ENCODE data around the gene BZW1.
A peak's percentile ranks its signal among the peaks of the same experiment; 100 is the strongest.

The BZW1 gene

DNA sequence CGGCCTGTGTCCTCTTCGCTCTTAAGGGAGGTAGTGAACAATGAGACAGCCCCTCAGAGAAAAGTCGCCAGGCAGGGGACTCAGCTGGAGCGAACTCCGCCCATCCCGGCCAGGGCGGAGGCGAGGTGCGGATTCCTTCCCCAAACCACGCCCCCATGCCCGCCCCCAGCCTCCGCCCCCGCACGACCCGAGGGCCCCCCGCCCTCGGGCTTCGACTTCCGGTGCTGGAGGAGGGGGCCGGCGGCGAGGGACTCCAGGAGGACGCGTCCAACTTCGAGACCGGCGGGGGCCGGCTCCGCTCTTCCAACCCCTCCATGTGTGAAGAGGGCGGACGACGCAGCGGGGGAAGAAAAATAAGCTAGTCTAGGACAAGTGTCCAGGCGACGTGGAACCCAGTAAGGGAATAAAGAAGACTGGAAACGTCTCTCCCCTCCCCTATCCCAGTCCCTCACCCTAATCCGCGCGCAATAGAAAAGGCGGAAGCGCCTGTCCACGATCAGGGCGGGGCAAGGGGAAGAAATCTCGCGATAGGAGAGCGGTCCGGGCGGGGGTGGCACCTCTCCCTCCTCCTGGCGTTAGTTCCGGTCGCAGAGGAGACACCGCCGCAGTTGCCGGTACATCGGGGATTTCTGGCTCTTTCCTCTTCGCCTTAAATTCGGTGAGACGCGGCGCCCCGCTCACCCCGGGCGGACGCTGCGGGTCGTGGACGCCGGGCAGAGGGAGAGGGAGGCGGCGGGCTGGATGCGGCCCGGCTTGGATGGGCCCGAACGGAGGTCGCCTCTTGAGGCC is at the start of gene BZW1:
BZW1 (plus strand) TSS at position 578 of the 789 bp plus-strand sequence. CDS start 1,308 bp downstream, outside the sequence.
- peak; percentile 94 to 96 for DNase-seq (ENCODE audit: low read depth in 2 of 2)

DNA sequence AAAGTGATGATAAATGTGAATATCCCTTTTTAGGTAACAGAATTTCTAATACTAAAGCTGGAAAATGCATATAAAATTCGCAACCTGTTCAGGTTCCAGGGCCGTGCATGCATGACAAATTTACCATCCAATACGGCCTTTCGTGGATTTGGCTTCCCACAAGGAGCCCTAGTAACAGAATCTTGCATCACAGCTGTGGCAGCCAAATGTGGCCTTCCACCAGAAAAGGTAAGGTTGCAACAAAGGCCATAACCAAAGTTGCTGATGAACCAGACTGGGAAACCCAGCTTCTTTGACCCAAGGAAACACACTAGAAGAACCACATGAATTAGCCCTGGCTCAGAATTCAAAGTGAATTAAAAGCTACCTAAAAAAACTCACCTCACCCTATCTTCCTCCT is 49.6 kb upstream of the BZW1 start:
- no peak for DNase-seq (ENCODE audit: low read depth in 2 of 2)

DNA sequence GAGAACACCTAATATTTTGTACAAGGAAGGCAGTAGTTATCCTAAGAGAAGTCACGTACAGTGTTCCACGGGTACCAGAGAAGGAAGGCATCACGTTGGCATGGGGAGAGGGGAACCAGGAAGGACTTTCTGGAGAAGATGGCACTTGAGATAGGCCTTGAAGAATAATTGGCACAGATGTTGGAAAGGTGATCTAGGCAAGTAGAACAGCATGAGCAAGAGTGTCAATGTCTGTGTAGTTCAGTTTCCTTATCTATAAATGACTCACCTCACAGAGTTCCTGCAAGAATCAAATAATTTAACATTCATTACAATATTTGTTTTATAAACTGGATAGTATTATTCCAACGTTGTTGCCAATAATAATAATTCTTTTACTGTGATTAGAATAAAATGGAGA is 48.3 kb upstream of the BZW1 start:
- DNase-seq (ENCODE audit: low read depth in 2 of 2), result no peak

DNA sequence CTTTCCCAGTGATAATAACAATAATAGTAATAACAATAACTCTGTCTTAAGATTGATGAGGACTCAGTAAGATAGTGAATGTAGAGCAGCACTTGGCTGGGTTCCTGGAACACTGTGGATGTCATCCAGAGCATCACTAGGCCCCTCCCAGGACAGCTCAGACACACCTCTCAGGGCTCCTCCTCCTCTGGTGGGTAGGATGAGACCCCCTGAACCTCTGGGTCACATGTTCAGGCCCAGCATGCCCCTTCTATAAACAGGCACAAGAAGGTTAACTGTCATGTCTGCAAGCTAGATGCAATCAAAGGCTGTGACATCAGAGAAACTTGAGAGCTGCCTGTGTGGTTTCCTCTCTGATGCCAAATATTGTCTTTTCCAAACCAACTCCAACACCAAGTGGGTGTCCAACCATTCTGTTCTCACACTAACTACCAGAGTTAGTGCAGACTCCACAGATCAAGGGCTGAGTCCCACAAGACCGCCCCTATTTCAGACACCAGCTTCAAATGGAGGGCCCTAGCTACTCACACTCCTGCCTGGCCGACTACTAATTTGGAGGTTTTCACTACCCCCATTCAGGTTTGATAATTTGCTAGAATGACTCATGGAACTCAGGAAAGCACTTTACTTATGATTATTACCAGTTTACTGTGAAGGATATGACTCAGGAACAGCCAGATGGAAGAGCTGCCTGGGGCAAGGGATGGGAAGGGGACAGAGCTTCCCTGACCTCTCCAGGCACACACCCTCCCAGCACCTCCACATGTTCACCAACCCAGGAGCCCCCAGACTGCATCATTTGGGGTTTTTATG is 46.4 kb upstream of the BZW1 start:
- peak; percentile 73 to 75 for DNase-seq (ENCODE audit: low read depth in 2 of 2)

DNA sequence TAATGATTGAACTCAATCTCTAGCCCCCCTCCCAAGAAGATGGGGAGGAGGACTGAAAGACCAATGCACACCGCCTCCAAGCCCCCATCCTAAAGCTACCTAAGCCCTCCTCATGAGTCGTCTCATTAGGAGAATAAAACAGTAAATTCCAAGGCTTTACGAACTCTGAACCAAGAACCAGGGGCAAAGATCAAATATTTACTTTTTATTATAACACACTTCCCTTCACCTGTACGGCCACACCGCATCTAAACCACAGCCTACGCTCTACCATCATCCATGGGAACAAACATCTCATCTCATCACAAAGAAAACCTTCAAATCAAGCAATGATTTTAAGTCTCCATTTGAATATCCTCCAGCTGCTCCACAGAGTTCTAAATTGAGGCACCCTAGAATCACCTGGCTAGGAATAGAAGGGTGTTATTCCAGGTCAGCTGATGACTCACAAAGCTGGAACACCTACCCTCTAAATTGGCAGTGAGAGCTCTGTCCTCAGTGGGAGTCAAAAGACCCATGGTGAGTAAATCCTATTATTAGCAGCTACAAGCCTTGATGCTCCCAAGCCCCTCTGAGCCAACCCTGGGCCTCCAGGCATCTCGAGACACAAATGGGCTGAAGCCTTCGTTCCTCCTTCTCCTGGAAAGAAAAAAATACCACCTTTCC is 45.6 kb upstream of the BZW1 start:
- no peak for DNase-seq (ENCODE audit: low read depth in 2 of 2)

DNA sequence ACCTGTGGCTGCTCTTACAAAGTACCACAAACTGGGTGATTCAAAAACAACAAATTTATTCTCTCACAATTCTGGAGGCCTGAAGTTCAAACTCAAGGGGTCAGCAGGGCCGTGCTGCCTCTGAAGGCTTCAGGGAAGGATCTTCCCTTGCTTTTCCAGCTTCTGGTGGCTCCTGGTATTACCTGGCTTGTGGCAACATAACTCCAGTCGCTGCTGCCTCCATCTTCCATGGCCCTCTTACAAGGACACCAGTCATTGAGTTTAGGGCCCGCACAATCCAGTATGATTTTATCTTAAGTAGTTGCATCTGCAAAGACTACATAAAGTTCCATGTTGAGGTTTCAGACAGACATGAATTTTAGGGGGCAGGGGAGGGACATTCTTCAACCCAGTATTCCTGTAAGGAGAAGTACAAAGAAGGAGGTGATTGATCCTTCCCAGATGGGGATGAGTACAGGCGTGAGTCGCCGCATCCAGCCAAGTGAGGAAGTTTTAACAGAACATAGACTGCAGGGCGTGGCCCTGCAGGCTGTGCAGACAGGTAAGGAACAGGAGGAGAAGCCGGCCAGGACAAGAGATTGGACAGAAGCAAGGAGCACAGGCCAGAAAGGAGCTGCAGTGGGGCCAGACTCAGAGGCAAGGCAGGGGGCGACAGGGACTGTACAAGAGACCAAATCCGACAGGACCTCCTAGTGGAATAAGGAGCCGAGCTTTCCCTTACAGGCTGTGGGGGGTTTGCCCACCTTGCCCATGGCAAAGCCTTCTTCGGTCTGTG is 44.4 kb upstream of the BZW1 start:
- DNase-seq (ENCODE audit: low read depth in 2 of 2), result no peak

DNA sequence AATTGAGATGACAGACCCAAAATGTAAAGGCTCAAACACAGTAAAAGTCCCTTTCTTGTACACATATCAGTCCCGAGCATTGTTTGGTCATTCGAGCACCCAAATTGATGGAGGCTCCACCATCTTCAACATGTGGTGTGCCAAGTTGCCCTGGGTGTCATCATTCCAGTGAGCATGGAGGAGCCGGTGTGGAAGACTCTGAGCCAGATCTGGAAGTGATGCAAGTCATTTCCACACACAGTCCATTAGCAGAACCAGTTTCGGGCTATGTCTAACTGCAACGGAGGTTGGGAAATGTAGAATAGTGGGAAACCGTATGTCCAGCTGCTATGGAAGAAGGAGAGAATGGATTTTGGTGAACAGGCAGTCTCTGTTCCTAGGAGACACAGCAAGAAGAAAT is 40.9 kb upstream of the BZW1 start:
- no peak for DNase-seq (ENCODE audit: low read depth in 2 of 2)

DNA sequence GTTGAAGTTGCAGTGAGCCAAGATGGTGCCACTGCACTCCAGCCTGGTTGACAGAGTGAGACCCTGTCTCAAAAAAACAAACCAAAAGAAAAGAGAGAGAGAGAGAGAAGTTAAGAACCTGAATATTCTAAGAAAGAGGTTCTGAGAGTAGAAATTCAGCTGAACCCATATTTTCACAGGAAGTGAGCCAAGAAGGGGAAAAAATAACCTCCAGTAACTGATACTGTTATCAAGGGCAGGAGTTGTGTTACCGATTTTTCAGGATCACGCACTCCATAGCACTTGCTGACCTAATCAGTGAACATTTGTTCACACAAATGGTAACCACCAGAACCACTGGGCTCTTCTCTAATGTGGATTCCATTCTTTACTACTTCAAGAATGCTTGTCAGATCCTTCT is 39.1 kb upstream of the BZW1 start:
- DNase-seq (ENCODE audit: low read depth in 2 of 2), result no peak

DNA sequence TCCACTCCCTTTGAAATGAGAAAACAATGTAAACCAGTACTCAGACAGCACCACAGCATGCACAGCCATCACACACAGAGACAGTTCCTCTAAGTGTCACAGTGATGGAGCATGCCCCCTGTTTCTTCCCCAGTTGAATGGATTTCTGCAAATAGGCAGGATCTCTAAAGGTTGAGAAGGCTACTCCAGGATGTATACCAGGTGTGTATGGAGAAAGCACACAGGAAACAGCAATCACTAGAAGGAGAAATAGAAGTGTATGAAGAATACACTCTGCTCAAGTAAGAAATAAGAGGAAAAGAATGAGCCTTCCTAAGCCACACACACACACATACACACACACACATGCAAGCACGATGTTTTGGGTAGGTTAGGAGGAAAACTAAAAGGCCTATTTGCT is 38.6 kb upstream of the BZW1 start:
- DNase-seq (ENCODE audit: low read depth in 2 of 2), result no peak

DNA sequence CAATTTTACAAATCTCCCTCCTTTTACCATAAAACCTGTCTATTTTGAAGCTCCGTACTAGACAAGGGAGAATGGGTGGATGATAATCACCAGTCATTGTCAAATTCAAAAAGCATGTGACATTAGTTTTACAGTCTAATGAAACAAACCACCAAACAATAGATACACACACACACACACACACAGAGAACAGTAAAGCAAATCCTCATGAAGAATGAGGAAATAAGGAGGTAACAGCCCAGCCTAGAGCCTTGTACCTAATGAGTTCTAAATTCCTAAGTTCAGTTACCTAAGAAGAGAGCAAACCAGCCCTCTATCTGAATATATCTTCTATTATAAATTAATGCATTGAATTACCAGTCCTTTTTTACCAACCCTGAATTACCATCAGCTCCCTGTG is 36.8 kb upstream of the BZW1 start:
- DNase-seq (ENCODE audit: low read depth in 2 of 2), result no peak

DNA sequence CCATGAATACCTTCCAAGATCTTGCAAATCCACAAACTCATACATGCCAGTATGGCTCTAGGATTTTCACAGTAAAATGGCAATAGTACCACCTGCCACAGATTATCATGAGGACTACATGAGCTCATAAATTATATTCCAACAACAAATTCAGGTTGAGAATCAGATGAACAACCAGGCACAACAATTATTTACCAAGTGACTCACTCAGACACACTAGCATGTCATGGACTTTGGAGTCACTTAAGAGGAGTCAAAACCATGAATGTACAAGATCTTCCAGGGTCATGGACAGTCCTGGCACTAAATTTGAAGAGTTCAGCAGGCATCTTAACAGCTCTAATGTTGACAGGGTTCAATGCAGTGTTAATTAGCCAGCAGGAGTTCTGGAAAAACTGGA is 34.4 kb upstream of the BZW1 start:
- no peak for DNase-seq (ENCODE audit: low read depth in 2 of 2)

DNA sequence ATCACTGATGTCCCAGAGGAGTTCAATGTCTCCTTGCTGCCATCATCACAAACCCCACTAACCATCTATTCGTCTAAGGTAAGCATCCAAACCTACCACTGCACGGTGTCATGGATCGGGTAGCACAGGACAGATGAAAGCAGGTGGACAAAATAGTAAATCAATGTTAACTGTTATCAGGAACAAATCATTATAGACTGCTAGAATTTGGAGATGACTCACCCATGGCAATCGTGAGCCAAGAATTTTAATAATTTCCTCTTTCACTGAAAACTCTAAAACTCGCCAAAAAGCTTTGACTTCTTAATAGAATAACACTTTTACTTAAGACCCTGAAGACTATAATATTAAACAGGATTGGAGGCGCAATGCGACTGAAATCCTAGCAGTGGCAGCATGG is 33.7 kb upstream of the BZW1 start:
- DNase-seq (ENCODE audit: low read depth in 2 of 2), result no peak

DNA sequence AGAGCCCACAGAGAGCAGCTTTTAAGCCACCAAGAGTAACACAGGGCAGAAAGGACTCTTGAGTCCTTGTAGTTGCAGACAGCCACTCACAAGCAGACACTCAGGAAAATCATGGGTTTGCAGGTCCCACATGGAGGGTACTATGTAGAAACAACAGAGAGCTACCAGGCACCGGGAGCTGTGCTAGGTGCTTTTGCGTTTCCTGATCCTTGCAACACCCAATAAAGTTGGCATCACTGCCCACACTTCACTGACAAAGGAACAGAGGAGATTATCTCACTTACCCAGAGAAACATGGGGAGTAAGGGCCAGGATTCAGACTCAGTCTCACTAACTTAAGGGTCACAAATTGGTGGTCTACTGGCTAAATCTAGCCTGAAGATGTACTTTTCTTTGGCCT is 32.5 kb upstream of the BZW1 start:
- no peak for DNase-seq (ENCODE audit: low read depth in 2 of 2)

DNA sequence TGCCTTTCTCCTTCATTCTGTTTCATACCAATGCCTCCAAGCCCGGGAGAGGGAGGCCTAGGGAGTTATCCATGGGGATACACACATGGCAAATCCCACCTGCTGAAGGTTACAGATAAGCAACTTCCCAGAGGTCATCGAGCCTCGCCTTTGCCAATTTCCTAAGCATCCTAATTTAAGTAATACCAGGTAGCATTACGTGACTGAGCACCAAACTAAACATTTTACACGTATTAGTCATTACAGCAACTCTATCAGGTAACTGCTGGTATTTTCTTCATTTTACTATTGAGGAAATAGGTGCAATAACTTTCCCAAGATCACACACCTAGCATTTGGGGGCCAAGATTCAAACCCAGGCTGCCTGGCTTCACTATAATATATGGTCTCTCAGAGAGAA is 30.1 kb upstream of the BZW1 start:
- DNase-seq (ENCODE audit: low read depth in 2 of 2), result no peak

DNA sequence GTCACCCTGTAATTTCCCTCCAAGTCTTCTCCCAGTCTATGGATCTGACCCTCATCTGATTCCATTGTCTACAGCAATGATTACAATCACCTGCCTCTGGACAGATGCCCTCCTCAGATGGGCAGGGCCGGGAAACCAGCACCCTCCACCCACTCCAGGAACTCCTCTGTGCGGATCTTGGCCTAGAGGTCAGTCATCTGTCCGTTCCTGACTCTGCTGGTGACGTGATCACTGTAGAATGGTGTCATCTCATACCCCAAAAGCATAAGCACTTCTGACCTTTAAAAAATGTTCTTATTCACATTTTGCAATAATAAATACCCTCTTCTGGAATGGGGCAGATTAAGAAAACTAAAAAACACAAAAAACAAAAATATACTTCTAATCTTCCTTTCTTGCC is 29.5 kb upstream of the BZW1 start:
- no peak for DNase-seq (ENCODE audit: low read depth in 2 of 2)

DNA sequence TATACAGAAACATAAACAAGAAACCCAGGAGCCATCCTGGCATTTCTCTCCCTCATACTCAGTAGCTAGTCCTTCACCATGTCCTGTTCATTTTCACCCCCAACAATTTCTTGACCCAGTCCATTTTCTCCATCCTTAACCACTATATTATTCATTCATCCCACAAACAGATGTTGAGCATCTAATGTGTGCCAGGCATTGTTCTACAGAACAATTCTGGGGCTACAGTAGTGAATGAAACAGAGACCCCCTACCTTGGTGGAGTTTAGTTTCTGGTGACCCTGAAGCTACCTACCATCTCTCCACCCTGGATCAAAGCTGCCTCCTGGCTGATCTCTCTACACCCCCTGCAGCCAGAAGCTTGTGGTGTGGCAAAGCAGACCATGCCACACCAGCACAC is 27.5 kb upstream of the BZW1 start:
- no peak for DNase-seq (ENCODE audit: low read depth in 2 of 2)

DNA sequence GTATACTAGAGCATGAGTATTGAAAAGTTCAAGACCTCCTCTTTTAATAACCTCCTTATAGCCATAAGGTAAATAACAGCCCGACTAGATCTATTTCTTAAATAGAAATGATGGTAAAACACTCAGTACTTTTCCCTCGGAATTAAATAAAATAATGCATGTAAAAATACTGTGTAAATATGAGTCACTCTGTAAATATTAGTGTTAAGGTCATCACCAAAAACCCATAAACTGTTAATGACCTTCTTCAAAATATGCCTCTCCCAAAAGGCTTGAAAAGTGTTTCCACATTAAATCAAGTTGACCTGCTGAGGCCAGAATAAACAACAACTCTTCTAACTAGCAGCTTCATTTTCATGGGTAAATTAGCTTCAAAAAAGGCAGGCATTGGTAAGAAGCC is 25.3 kb upstream of the BZW1 start:
- DNase-seq (ENCODE audit: low read depth in 2 of 2), result no peak

DNA sequence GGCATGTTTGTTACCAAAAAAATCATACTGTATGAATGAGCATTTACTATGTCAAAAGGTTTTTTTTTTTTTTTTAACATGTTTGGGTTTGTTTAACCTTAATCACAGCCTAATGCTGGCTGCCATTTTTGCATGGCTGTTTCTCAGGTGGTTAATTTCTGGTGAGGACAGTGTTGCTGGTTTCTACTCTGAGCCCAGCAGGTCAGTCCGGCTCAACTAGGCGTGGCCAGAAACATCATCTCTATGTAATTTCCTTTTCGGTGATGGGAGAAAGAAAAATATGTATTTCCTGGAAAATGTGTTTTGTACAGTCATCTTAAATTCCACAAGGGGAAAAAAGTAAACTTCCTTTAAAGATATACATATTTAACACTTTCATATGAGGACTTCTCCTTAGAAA is 24.9 kb upstream of the BZW1 start:
- no peak for DNase-seq (ENCODE audit: low read depth in 2 of 2)

DNA sequence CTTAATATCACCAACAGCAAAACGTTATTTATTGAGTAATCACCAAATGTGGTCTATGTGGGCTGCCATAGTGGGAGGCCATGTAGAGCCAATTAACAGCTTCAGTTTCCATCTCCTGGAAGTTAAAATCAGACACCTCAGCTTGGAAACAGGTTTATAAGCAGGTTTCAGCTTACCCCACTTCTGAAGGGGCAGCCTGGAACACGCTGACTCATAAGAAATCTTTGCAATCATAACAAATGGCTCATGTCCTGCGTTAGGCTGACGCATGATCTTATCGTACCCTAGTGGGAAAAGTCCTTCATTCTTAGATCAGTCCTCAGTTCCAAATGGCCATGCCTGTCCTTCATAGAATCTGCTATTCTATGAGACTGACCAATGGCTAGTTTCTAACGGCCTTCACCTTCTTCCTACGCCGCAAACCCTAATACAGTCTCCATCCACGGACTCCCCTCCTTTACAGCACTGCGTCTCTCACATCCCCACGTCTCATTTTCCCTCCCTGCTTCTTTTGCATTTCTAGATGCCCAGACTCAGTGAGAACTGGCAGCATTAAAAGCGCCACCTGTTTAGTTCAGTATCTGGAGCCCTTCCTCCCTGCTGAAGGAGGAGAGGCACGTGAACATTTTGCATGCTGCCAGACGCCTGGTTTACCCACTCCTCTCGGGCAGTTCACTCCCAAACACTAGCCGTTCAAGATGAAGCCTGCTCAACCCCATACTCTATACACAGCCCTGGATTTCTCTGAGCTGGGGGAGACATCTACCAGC is 24.2 kb upstream of the BZW1 start:
- DNase-seq (ENCODE audit: low read depth in 2 of 2), result peak; percentile 44 to 50

DNA sequence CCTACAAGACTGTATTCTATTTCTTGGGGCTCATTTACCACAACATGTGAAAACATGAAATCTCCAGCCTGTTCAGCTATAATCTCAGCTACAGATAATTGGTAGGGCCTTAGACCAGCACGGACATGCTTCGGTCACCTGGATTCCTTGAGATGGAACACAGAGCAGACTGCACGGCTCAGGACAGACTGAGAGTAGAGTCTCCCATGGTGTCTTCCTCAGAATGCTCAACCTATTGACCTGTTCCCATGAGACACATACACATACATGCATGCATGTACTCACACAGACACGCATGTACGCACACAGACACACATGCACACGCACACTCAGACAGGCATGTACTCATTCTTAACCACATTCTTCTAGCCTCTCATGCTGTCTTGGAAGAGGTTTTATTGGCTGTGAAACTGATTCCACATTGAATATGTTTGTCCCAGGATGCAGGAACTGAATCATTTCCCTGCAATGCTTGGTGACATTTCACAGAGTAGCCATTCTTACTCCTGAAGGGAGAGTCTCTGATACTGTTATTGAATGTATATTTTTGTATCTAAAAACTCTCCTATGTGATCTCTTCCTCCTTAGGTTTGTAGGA is 23.5 kb upstream of the BZW1 start:
- DNase-seq (ENCODE audit: low read depth in 2 of 2), result no peak

DNA sequence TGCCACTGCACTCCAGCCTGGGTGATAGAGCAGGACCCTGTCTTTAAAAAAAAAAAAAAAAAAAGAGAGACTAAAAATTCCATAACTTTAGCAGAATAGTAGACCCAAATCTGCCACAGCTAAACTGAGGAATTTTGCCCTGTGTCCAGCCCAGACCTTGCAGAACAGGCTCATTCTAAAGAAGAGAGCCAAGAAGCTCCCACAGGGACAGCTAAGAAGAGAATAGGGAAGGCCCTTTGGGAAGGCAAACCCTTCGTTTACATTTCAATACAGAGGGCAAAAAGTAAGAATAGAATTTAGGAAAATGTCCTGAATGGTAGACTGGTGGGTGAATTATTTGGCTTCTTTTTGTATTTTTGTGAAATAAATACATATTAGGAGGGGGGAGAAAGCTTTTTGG is 21.5 kb upstream of the BZW1 start:
- no peak for DNase-seq (ENCODE audit: low read depth in 2 of 2)
